Measurements from ENCODE around the gene CCL8.
A peak's percentile ranks its signal among the peaks of the same experiment; 100 is the strongest.

Gene CCL8

GRCh38 chr17:34319039-34319483 is at the start of gene CCL8:
Gene CCL8, plus strand, starts transcription at chr17:34319435. Its CDS starts 67 bp downstream, at chr17:34319502.
- DNase-seq: no peak

GRCh38 chr17:34269969-34270368 is 49.3 kb upstream of the CCL8 start, which contains the start of gene CCL7:
Gene CCL7, plus strand, starts transcription at chr17:34270221. Its CDS starts 70 bp downstream, at chr17:34270291.
- DNase-seq: no peak

DNA sequence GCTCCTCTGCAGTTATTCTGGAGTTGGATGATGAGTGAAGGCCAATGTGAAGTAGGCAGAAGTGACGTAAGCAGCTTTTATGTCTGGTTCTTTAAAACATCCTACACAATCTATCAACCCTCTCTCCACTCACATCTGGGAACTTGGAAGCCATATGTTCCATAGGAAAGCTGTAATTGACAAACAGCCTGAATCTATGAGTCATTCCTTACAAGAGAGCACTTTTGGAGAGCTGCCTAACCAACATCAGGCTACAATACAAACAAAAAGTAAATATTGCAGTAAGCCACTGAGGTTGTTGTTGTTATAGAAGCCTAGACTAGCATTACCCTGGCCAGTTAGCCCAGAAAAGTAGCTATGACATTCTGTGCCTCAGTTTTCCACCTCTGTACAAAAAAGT is 43.4 kb upstream of the CCL8 start:
- DNase-seq: no peak

GRCh38 chr17:34276826-34277225 is 42.4 kb upstream of the CCL8 start:
- no peak for DNase-seq

DNA sequence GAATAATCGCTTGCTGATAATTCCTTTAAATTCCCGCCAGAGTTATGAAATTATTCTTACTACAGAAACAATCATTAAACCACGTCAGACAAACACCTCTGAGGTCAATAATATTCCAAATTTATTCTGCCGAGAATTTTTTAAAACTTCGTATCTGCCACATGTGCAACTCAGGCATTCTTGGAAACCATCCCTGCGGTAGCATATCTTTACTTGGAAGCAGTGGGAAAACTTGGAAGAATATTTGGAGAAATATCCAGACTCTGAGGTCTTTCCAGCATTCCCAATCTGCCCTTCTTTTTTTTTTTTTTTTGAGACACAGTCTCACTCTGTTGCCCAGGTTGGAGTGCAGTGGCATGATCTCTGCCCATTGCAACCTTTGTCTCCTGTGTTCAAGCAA is 35.7 kb upstream of the CCL8 start:
- DNase-seq: no peak

GRCh38 chr17:34285286-34285792 is 33.9 kb upstream of the CCL8 start, which contains the start of gene CCL11:
Gene CCL11, plus strand, starts transcription at chr17:34285742. Its CDS starts 67 bp downstream, at chr17:34285809.
- no peak for DNase-seq

- no peak for DNase-seq
Measured at GRCh38 chr17:34287875-34288274, 31.4 kb upstream of the CCL8 start.

GRCh38 chr17:34290586-34290985 is 28.6 kb upstream of the CCL8 start:
- no peak for DNase-seq

DNA sequence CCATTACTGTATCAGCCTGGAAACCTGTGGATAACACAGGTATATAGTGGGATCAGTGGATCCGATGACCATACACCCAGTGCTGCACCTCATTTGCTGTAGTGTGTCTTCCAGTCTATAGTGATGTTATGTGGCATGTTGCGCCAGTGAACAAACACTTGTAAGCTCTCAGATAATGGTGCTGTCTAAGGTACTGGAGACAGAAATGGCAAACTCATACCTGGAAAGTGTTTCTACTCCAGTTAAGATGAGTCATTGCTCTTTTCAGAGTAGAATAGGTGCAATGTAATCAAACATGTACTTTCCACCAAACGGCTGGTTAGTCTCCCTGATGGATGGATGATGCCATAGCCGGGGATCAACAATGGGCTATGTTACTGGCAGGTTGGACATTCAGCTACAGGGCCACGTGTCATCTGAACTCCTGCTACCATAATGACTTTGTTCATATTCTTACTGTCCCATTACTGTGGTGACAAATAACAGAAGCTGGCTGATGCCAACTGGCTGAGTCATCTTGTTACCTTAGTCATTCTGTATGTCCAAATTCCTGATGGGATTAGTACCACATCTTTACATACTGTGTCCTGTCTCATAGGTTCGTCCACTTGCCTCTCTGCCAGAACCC is 27.4 kb upstream of the CCL8 start:
- no peak for DNase-seq

- no peak for DNase-seq
Measured at GRCh38 chr17:34299027-34299426, 20.2 kb upstream of the CCL8 start.

DNA sequence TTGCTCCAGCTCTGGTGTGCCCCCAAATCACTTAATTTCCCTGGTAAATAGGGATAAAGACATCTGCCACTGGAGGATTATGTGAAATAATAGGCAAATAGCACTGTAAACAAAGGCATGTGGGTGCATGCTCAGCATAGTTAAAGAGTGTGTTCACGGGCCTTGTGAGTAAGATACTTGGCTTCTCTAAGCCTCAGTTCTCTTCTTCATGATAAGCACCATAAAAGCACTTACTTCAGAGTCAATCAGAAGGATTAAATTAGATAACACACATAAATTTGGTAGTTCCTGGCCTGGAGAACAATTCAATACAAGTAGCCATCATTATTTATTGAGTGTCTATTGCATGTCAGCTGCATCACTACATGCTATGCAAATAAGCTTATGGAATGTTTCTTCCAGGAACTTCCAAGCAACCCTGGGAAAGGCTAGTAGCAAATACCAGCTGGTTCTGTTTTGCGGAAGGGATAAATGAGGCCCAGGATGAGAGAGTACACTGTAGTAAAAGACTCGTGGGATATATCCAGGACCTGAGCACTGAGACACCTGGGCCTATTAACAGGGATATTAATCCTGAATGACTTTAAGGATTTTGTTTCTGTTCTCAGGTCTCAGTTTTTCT is 19.2 kb upstream of the CCL8 start:
- DNase-seq: no peak

DNA sequence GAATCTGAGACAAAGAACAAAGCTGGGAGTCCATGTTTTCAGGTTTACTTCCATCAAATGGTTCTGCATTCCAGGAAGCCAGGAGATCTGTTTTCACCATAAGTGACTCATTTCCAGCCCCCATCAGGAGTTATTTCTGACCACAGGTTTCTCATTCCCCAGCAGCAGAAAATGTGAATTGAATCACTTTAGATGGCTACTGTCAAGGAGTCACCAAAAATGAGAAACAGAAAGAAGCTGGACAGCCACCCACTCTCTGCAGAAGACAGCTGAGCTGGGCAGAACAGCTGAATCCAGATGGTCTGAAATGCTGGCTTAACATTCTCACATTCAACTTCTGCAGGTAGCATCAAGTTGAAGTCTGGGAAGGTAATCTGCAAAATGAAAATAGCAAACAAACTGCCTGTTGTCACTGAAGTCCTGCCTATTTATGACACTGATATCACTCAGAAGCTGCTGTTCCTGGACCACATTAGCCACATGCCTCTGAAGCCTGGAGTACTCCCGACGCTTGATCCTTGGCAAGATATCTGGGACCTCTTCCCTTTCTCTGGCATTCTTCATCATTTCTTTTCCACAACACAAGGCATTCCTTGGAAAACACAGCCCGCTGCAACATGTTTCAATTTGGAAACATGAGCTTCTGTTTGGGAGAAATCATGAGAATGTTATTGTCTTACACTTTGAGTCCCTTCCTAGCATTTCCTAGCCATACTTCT is 18.4 kb upstream of the CCL8 start:
- DNase-seq: no peak

DNA sequence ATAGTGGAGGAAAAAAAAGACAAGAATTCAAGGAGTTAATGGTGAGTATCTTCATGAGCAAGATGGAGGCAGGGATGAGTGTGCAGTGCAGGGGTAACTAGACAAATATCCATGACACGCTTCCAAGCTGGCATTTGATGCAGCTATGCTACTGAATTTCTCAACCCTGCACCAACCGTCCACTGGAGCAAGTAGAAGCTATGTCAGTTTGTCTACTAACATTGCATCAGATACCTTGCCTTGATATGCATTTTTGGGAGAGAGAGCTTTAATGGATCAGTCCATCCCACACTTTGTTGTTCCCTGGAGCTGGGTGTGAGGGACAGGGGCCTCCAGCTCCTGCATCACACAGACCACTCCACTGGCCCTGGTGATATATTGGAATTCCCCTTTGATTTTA is 17.2 kb upstream of the CCL8 start:
- no peak for DNase-seq

GRCh38 chr17:34302636-34303035 is 16.6 kb upstream of the CCL8 start:
- DNase-seq: no peak

- DNase-seq: no peak
Measured at GRCh38 chr17:34303606-34304005, 15.6 kb upstream of the CCL8 start.

DNA sequence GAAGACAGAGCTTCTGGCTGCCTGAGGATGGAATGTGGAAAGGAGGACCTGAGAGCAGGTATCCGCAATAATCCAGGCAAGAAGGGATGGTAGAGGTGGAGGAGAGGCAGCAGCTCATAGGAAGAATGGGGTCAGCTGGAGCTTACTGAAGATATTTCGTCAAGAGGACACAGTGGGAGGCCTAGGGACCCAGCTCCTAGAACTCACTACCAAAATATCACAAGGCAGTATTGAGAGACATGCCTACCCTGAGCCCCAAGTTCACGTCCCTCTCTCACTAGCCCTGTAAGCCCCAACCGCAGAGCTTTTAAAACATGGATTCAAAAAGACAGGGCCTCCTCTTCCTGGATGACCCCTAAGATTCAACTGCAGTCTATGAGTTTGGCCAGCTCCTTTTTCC is 14.2 kb upstream of the CCL8 start:
- no peak for DNase-seq

- DNase-seq: no peak
Measured at GRCh38 chr17:34305606-34306005, 13.6 kb upstream of the CCL8 start.

DNA sequence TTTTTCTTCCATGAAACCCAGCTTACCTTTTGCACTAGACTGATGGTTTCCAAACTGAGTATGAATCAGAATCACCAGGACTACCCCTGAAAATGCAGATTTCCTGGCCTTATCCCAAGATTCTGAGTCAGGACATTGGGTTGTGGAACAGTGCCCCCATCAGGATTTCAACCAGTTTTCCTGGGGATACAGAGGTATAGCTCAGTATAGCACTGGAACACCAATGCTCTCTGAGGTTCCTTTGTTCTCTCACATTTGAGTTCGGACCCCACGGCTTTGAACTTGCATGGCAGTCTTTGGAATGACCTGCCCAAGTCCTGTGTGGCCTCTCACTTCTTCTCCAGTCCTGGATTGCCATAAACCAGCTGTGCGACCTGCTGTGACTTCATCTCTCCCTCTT is 12.8 kb upstream of the CCL8 start:
- DNase-seq: peak; percentile 16

DNA sequence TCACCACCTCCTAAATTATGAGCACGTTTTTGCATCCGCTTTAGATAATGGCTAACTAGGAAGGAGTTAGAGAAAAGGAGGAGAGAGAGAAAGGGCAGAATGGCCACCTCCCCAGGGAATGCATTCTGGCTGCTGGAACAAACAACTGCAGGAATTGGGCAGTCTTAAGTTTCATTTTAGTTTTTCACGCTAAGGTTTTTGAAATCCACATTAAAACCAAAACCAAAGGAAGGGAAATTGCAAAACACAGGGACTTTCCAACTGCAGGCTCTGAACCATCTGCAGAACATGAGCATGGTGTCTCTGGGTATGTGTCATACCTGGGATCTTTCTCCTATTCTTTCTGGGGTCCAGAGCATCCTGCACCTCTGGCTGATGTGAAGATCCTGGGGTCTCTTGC is 12.1 kb upstream of the CCL8 start:
- no peak for DNase-seq

- DNase-seq: no peak
Measured at GRCh38 chr17:34308371-34308770, 10.9 kb upstream of the CCL8 start.

DNA sequence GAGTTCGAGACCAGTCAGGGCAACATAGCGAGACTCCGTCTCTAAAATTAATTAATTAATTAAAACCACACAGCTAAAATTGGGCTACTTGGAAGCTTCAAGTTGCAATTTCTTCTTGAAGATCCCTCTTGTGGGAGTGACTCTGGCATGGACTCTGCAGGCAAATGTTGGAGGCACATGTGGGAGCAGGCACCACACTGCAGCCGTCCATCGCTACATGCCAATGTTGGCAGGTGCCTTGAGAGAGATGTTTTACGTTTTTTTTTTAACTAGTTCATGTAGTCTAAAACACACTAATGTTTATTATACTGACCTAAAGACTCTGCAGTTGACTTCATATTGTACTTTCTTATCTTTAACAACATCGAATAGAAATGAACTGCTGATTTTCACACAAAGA is 7.9 kb upstream of the CCL8 start:
- no peak for DNase-seq

- no peak for DNase-seq
Measured at GRCh38 chr17:34312080-34312479, 7.2 kb upstream of the CCL8 start.

- no peak for DNase-seq
Measured at GRCh38 chr17:34313164-34313563, 6.1 kb upstream of the CCL8 start.

- no peak for DNase-seq
Measured at GRCh38 chr17:34314279-34314678, 5.0 kb upstream of the CCL8 start.
